ENCODE measurements around the gene LAMC1. TPM values are rescaled to one million over a fixed set of nuclear protein-coding genes. Genes with fewer than 3 reads are reported as not detected.

The LAMC1 gene
- polyA plus RNA-seq, 1 experiment: 360 TPM

DNA sequence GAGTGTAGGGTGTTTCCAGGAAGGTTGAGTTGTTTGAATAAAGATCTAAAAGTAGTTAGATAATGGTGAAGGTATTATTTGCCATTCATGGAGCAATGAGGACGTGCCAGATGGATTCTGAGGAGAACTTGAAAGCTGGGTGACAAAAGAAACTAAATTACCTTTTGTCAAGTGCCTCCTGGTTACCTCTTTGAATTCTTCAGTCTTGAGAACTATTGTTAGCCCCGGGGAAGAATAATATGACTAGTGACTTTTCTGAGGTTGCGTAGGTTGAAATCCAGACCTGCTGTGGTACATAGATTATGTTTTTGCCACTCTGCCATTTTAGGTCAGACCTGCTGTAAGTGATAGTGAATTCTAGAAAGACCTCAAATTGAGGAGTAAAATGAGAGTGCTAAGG is 11.5 kb downstream of the LAMC1 start:
- POLR2A ChIA-PET: no interaction called here
- CTCF ChIA-PET: interaction anchor here (1.4 kb wide), 1 partner anchor 78 kb away, joined by 3 read pairs; no protein-coding TSS in a partner anchor

GRCh38 chr1:183038333-183038866 is 15.2 kb downstream of the LAMC1 start:
- TF ChIP-seq, protein P1, sequence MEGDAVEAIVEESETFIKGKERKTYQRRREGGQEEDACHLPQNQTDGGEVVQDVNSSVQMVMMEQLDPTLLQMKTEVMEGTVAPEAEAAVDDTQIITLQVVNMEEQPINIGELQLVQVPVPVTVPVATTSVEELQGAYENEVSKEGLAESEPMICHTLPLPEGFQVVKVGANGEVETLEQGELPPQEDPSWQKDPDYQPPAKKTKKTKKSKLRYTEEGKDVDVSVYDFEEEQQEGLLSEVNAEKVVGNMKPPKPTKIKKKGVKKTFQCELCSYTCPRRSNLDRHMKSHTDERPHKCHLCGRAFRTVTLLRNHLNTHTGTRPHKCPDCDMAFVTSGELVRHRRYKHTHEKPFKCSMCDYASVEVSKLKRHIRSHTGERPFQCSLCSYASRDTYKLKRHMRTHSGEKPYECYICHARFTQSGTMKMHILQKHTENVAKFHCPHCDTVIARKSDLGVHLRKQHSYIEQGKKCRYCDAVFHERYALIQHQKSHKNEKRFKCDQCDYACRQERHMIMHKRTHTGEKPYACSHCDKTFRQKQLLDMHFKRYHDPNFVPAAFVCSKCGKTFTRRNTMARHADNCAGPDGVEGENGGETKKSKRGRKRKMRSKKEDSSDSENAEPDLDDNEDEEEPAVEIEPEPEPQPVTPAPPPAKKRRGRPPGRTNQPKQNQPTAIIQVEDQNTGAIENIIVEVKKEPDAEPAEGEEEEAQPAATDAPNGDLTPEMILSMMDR (IDR thresholded peaks at IDR 0.05; ENCODE audit: insufficient read depth, low read depth, low read length): no peak
- CTCF ChIA-PET: interaction anchor here (0.8 to 1.8 kb wide), 7 partner anchors 13 to 280 kb away, joined by 3 to 5 read pairs (median 3); no protein-coding TSS in a partner anchor
- no peak for DNase-seq (ENCODE audit: low read depth)
- H3K27me3 ChIP-seq (ENCODE audit: control insufficient read depth, insufficient read depth, low read length): no peaks in the 10 kb centered on the region
- POLR2A ChIA-PET: no interaction called here
- no peaks in the 10 kb centered on the region for H3K36me3 ChIP-seq (ENCODE audit: control insufficient read depth, insufficient read depth, low read length)
- H3K4me3 ChIP-seq (ENCODE audit: low read depth, low read length): no peak overlapping the region

More for the DNA sequence above, 11.5 kb downstream of the LAMC1 start:
- Histone ChIP-seq H3K36me3 (ENCODE audit: control insufficient read depth, insufficient read depth, low read length) (0 out of 2 replicates have a peak, but pooled peaks cover 3% of the 10 kb centered on the region), H3K4me3 (ENCODE audit: low read depth, low read length) (no peak overlapping the region), H3K27me3 (ENCODE audit: control insufficient read depth, insufficient read depth, low read length) (no peaks in the 10 kb centered on the region)
- no peak for DNase-seq (ENCODE audit: low read depth)
- TF ChIP-seq, protein P1 (IDR thresholded peaks at IDR 0.05; ENCODE audit: insufficient read depth, low read depth, low read length): no peak

DNA sequence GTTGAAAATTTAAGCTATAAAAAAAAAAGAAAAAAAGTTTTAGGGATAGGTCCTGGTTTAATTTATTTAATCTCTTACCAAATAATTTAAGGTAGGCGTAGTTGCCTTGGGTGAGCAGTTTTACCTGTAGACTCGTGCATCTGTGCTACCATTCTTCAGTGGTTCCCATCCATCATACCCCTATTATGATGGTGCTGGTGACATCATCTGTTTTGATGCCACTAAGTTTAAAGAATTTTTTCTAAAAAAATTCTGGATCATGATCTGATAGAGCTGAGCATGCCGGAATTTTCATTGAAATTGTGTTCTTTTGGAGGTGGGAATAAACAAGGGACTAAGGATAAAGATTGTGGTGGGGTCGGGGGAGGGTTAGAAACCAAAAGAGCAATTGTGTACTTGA is 15.7 kb downstream of the LAMC1 start:
- no peaks in the 10 kb centered on the region for H3K36me3 ChIP-seq (ENCODE audit: control insufficient read depth, insufficient read depth, low read length)
- no peaks in the 10 kb centered on the region for H3K27me3 ChIP-seq (ENCODE audit: control insufficient read depth, insufficient read depth, low read length)
- TF ChIP-seq, protein P1 (IDR thresholded peaks at IDR 0.05; ENCODE audit: insufficient read depth, low read depth, low read length): no peak
- H3K4me3 ChIP-seq (ENCODE audit: low read depth, low read length): no peak overlapping the region
- POLR2A ChIA-PET: no interaction called here
- CTCF ChIA-PET: interaction anchor here (0.6 to 1.8 kb wide), 8 partner anchors 14 to 279 kb away, joined by 3 to 5 read pairs (median 3); no protein-coding TSS in a partner anchor
- DNase-seq (ENCODE audit: low read depth): no peak

DNA sequence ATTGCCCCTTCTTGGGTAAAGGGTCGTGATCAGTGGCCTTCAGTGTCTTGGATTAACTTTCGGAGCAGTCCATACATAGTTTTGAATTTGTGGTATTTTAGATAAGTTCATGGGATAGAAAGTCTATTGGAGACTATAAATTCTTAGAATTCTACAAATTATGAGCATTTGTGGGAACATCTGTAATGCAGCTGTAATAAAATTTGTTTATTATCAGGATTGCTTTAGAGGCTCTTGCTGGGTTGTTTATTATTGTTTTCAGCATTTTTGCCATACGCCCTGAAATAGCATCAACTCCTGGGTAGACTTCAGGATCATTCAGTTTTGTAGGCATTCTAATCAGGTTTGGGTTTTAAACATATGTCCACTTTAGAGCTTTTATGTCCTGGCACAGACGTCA is 16.1 kb downstream of the LAMC1 start:
- POLR2A ChIA-PET: no interaction called here
- no peak overlapping the region for H3K4me3 ChIP-seq (ENCODE audit: low read depth, low read length)

DNA sequence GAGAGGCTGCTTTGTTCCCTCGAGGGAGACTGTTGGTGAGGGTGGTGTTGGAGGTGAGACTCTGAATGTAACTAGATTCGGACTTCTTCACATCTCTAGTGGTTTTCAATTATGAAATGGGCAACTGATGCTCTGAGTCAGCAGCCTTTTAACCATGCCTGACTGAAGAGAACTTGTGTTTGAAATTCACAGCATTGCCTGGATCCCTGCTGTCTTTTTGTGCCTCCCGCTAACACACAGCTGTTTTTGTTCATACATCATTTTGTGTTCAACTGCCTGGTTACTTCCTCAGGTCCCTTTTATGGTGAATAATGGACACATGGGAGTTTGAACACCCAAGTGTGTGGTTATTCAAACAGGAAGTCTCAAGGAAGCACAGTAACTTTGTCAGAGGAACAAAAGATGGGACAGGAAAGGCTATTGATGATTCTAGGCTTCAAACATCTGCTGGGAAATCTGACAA is 16.8 kb downstream of the LAMC1 start:
- peak; percentile 75 for DNase-seq (ENCODE audit: low read depth)
- POLR2A ChIA-PET: interaction anchor here (0.6 kb wide), 1 partner anchor 133 kb away, joined by 4 read pairs; no protein-coding TSS in a partner anchor
- CTCF ChIA-PET: interaction anchor here (0.9 to 1.8 kb wide), 4 partner anchors 36 to 195 kb away, joined by 3 to 4 read pairs (median 3); no protein-coding TSS in a partner anchor
- Histone ChIP-seq H3K4me3 (ENCODE audit: low read depth, low read length) (no peak overlapping the region), H3K36me3 (ENCODE audit: control insufficient read depth, insufficient read depth, low read length) (no peaks in the 10 kb centered on the region), H3K27me3 (ENCODE audit: control insufficient read depth, insufficient read depth, low read length) (no peaks in the 10 kb centered on the region)
- TF ChIP-seq, protein P1 (IDR thresholded peaks at IDR 0.05; ENCODE audit: insufficient read depth, low read depth, low read length): no peak

More for the DNA sequence above, 16.1 kb downstream of the LAMC1 start:
- no peak for DNase-seq (ENCODE audit: low read depth)
- TF ChIP-seq, protein P1 (IDR thresholded peaks at IDR 0.05; ENCODE audit: insufficient read depth, low read depth, low read length): no peak
- no peaks in the 10 kb centered on the region for H3K27me3 ChIP-seq (ENCODE audit: control insufficient read depth, insufficient read depth, low read length)
- CTCF ChIA-PET: interaction anchor here (0.6 to 1.8 kb wide), 8 partner anchors 14 to 279 kb away, joined by 3 to 5 read pairs (median 3); no protein-coding TSS in a partner anchor
- H3K36me3 ChIP-seq (ENCODE audit: control insufficient read depth, insufficient read depth, low read length): no peaks in the 10 kb centered on the region

Measured in BJ (cell line).